ENCODE measurements around the gene COL16A1.

- TF ChIP-seq ZFP36L2 (CRISPR knock-in tag; IDR thresholded peaks at IDR 0.05), result no peak
- no peak for TF ChIP-seq HCFC1 (IDR thresholded peaks at IDR 0.05; ENCODE audit: low read depth, low read length)
- TF ChIP-seq, protein P1, sequence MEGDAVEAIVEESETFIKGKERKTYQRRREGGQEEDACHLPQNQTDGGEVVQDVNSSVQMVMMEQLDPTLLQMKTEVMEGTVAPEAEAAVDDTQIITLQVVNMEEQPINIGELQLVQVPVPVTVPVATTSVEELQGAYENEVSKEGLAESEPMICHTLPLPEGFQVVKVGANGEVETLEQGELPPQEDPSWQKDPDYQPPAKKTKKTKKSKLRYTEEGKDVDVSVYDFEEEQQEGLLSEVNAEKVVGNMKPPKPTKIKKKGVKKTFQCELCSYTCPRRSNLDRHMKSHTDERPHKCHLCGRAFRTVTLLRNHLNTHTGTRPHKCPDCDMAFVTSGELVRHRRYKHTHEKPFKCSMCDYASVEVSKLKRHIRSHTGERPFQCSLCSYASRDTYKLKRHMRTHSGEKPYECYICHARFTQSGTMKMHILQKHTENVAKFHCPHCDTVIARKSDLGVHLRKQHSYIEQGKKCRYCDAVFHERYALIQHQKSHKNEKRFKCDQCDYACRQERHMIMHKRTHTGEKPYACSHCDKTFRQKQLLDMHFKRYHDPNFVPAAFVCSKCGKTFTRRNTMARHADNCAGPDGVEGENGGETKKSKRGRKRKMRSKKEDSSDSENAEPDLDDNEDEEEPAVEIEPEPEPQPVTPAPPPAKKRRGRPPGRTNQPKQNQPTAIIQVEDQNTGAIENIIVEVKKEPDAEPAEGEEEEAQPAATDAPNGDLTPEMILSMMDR (CRISPR knock-in tag; IDR thresholded peaks at IDR 0.05), result peak; percentile 93
- TF ChIP-seq ARHGAP35 (CRISPR knock-in tag; IDR thresholded peaks at IDR 0.05; ENCODE audit: borderline replicate concordance), result no peak
Measured at GRCh38 chr1:31663622-31664452, 40.0 kb downstream of the COL16A1 start.
